Measurements from ENCODE around the gene TTC13. TPM values are rescaled to one million over a fixed set of nuclear protein-coding genes. Genes with fewer than 3 reads are reported as not detected.

The TTC13 gene
- total and polyA plus RNA-seq, 2 of the 13 experiments (the other 11 are each of a cell fraction or from before 2014, with no cell fraction given): 5.8 to 15.9 TPM

- TF ChIP-seq ZNF263 (CRISPR knock-in tag; IDR thresholded peaks at IDR 0.05): no peak
- TF ChIP-seq HIVEP1 (CRISPR knock-in tag; IDR thresholded peaks at IDR 0.05): no peak
These were observed 102.0 kb downstream of the TTC13 start (continued) for GRCh38 chr1:230876660-230877059.

- 80% methylated on average over 8 of the region's 8 CpGs for WGBS (ENCODE audit: low lambda C conversion rate)
- BruUV-seq (replicated peaks): no TSS peak
- Histone ChIP-seq H2AFZ (ENCODE audit: low read length) (no peak overlapping the region), H3K4me2 (ENCODE audit: low read depth, low read length) (no peak overlapping the region), H3K27ac (ENCODE audit: extremely low read length, insufficient read depth, low read length) (no peak overlapping the region), H3K4me1 (ENCODE audit: insufficient read depth, low read length) (0 out of 2 replicates have a peak, but pooled peaks cover 7% of the 10 kb centered on the region), H3K79me2 (ENCODE audit: insufficient read depth, low read length) (no peaks in the 10 kb centered on the region), H4K20me1 (ENCODE audit: insufficient read depth, low read length) (no peaks in the 10 kb centered on the region), H3K36me3 (replicated peaks in 1 of 2; ENCODE audit: control insufficient read depth in 1 of 2, insufficient read depth in 2 of 2, low read length in 2 of 2) (no peaks in the 10 kb centered on the region), H3K4me3 (replicated peaks in 1 of 3; ENCODE audit: insufficient read depth in 1 of 3, low read depth in 2 of 3, low read length in 3 of 3) (no peak overlapping the region), H3K27me3 (ENCODE audit: control insufficient read depth in 1 of 2, insufficient read depth in 2 of 2, low read length in 2 of 2) (peaks cover 0 to 13% of the 10 kb centered on the region in 2 experiments; a peak in 3 of 5 replicates), H3K9ac (ENCODE audit: insufficient read depth, low read depth, low read length) (no peak overlapping the region), H3K9me3 (ENCODE audit: low read length) (no peaks in the 10 kb centered on the region)
- no peak for FAIRE-seq
- no peak for ATAC-seq
- ChIA-PET CTCF (ENCODE audit: low intra/inter-chr PET ratio, low total read pairs) (no interaction called here), POLR2A (no interaction called here)
- TF ChIP-seq TEF (CRISPR knock-in tag; IDR thresholded peaks at IDR 0.05): no peak
- no peak for TF ChIP-seq MAFK (conservative IDR thresholded peaks at IDR 0.05 in 1 of 2, IDR thresholded peaks at IDR 0.05 in 1 of 2; ENCODE audit: low read length in 2 of 2)
- TF ChIP-seq TGIF2 (CRISPR knock-in tag; IDR thresholded peaks at IDR 0.05): no peak
- no peak for TF ChIP-seq ZNF335 (CRISPR knock-in tag; IDR thresholded peaks at IDR 0.05)
- no peak for TF ChIP-seq ZNF343 (CRISPR knock-in tag; IDR thresholded peaks at IDR 0.05)
- TF ChIP-seq ZNF746 (CRISPR knock-in tag; IDR thresholded peaks at IDR 0.05): no peak
- no peak for TF ChIP-seq ZNF674 (CRISPR knock-in tag; IDR thresholded peaks at IDR 0.05; ENCODE audit: low read depth)
- no peak for TF ChIP-seq HBP1 (CRISPR knock-in tag; IDR thresholded peaks at IDR 0.05; ENCODE audit: low read depth)
- no peak for TF ChIP-seq MXD1 (CRISPR knock-in tag; IDR thresholded peaks at IDR 0.05)
- no peak for TF ChIP-seq HNF4G (IDR thresholded peaks at IDR 0.05; ENCODE audit: borderline replicate concordance, low read depth, low read length)
- TF ChIP-seq HNF4G (CRISPR knock-in tag; IDR thresholded peaks at IDR 0.05; ENCODE audit: borderline replicate concordance, low read depth): no peak
- TF ChIP-seq SP140L (CRISPR knock-in tag; IDR thresholded peaks at IDR 0.05; ENCODE audit: borderline replicate concordance): no peak
- intact Hi-C loops (cut with micrococcal nuclease; ENCODE audit: unreplicated experiment) (no loop called here), in situ Hi-C loops (cut with HindIII; ENCODE audit: extremely low pct_ligation_motif_present, low pct_unique_long_range_greater_than_20kb) (no loop called here)
- DNase-seq (ENCODE audit: low spot score): no peak
These were observed 103.3 kb downstream of the TTC13 start for GRCh38 chr1:230875370-230875769.
